GM12801 (cell line): ENCODE results near the gene DCST1.

ENCODE experiments used
- TF ChIP-seq, protein P1 (sequence below): IDR thresholded peaks from one replicate; pipeline ENCODE4 v1.5.1; 2011; ENCODE audit warnings: control low read depth; ENCODE audit not compliant: insufficient read length; ENCODE audit errors: extremely low read depth

Gene DCST1

DNA sequence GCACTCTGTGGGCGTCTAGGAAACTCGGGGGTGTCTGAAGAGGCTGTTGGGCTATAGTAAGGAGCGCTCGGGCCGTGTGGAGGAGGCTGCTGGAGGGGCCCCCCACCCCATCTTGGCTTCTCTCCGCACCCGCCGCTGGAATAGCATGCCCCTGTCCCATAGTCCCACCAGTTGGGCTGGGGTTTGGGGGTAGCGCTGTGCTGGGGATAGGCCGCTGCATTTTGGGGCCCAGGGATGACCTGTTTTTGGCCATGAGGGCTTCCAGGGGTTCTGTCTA is 45.5 kb downstream of the DCST1 start:
- TF ChIP-seq, protein P1, sequence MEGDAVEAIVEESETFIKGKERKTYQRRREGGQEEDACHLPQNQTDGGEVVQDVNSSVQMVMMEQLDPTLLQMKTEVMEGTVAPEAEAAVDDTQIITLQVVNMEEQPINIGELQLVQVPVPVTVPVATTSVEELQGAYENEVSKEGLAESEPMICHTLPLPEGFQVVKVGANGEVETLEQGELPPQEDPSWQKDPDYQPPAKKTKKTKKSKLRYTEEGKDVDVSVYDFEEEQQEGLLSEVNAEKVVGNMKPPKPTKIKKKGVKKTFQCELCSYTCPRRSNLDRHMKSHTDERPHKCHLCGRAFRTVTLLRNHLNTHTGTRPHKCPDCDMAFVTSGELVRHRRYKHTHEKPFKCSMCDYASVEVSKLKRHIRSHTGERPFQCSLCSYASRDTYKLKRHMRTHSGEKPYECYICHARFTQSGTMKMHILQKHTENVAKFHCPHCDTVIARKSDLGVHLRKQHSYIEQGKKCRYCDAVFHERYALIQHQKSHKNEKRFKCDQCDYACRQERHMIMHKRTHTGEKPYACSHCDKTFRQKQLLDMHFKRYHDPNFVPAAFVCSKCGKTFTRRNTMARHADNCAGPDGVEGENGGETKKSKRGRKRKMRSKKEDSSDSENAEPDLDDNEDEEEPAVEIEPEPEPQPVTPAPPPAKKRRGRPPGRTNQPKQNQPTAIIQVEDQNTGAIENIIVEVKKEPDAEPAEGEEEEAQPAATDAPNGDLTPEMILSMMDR: no peak

DNA sequence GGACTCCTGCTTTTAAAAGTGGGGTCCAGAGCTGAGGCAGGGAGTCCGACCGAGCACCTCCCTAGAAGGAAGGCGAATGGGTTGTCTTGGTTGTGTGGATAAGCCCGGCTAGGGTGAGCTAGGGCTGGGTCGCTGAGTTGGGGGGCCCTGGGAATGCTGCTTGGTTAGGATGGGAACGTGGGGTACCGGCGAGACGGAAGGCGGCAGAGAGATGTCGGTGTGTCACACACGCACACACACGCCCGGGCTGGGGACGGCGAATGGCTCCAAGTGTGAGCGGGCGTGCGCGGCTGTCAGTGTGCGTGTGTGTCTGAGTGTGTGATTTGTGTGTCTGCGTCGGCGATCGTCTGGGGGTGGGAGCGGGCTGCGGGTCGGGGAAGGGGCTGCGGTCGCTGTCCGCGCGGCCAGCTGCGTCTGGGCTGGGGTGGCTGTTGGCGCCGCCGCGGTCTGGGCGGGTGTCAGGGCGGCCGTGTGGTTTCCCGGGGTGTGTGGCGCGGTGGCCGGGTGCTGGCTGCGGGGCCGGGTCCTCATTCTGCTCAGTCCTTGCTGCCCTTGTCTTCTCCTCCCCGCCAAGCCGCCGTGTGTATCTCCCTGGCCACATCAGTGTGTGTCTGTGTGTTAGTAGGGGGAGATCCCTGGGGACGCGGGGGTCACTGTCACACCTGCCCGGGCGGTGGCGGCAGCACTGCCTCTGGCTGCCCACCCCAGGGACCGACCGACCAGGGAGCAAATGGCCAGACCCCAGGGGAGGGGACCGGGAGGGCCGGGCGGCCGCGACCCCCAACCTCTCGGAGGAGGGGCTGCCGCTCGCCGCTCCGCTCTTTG is 46.1 kb downstream of the DCST1 start:
- TF ChIP-seq, protein P1: no peak

DNA sequence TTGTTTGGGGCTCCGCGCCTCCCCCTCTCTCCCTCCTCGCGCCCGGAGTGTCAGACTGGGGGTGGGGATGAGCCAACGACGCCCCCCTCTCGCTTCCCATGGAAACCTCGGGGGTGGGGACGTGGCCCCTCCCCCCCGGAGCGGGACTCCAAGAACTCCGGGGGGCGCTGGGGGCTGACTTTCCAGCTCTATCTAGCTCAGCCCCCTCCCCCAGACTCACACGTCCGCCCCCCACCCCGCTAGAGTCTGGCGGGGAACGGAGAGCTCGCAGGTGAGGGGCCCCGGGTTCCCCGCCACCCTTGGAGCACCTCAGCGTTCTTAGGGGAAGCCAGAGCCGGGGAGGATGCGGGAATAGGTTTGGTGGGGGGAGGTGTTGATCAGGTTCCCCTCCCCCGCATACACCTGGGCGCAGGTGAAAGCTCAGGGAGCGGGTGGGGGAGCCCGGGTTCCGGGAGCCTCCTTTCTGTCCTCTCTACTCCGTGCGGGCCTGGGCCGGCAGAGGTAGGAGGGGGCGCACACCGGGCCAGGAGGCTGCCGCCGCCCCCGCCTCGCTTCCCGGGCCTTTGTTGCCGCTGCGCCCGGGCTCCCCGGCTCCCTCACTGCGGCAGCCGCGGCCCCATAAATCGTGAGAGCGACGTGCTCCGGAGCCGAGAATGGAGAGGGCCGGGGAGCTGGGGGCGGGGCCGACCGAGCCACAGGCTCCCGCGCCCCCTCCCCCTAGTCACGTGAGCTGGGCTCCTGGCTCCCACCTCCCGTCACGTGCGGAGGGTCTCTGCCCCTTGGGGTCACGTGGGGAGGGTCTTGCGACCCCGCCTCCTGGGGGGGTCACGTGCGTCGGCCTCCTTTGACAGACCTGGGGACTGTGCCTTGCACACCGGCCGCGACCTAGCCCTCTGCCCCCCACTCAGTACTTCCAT is 46.9 kb downstream of the DCST1 start:
- TF ChIP-seq, protein P1: no peak

DNA sequence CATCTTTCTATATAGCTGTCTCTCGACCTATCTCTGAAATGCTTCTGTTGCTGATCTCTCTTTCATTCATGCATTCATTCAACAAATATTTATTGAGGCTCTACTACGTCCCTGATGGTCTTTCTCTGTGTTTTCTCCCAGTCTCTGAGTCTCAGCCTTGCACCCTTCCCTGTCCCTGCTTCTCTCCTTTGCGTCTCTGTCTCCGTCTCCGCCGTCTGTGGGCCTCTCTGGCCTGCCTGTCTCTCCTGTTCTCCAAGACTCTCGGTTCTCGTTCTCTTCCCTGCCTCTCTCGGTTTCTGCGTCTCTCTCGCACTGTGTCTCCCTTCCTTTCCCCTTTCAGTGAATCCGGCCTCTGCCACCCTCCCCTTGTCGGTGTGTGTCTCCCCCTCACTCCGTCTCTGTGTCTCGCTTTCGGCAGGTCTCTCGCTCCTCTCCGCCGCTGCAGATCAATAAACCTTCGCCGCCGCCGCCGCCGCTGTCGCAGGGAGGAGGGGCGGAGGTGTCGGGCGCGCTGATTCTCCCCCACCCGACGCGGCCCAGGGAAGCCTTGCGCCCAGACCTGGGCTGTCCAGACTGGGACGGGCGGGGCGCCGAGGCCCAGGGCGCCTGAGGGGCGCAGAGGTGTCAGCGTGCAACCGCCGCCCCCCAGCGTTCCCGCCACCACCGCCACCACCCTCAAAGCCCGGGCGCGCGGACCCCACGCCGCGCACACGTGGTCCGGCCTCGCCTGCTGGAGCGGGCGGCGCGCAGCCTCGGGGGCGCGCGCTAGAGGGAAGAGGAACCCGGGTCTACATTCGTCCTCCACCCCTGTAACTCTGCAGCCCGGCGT is 48.1 kb downstream of the DCST1 start:
- TF ChIP-seq, protein P1: no peak

DNA sequence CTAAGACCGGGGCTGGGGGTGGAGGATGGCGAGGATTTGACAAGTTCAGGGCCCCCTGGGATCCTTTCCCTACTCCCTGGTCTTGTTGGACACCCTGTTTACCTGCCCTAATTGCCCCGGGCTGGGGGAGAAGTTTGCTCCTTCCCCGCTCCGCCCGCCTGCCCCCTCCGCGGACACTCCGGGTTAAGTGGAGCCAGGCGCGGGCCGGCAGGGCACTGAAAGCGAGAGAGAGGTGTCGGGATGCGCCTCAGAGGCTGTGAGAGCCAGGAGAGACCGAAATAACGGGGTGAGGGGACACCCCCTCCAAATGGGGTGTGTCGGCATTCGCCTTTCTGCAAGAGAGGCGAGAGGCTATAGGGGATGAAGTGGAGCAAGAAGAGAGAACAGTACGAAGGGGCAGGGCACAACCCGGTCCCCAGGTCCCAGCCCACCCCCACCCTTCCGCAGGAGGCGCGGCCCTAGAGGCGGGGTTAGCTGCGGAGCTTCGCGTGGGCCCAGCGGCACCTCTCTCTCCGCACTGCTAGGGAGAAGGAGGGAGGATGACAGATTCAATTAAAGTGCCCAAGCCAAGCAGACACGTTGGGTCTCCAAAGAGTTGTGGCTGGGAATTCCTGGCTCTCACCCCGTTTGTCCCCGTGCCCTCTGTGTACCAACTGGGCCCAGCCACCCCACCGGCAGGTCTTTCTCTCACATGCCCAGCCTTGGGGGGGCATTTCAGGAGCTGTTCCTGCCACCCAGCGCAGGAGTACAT is 48.9 kb downstream of the DCST1 start:
- TF ChIP-seq, protein P1: no peak

DNA sequence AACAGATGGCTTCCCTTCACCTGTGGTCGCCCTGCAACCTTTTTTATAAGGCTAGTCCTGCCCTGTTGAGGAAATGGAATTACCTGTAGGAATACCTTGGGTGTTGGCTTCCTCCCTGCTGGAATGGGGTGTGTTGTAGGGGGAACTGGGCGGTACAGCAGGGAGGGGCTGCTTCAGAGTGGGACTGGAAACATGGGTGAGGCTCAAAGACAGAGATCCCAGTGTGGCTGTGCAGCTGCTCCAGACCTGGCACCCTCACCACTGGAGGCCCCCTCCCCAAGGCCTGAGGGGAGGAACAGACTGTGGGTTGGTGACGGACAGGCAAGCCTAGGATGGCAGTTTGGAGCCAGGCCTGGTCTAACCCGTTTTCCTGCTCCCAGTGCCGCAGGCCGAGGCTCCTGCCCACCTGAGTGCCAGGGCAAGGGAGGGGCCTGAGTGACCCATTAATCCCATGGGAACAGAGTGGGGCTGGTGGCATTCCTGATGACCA is 49.5 kb downstream of the DCST1 start:
- TF ChIP-seq, protein P1: no peak
